ENCODE measurements around the gene SIX1.

Gene SIX1

DNA sequence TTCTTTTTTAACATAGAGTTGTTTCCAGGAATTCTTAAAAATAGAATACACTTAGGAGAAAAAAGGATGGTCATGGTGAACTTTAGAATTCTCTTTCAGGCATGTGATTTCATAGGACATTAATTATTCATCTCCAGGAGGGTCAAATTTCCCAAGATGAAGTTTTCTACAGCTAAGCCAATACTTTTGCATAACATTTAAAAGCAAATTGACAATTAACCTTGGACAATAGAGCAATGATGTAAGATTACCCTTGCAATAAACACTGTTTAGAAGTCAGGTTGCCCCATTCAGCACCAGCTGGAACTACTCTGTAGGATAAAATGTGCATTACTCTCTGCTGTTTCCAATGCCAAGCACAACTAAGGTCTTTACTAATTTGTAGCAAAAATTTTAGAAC lies 49.5 kb downstream of the SIX1 start:
- no peak for DNase-seq
- Mint-ChIP-seq H3K27ac (no peak overlapping the region), H3K4me3 (no peak overlapping the region), H3K9me3 (no peaks in the 10 kb centered on the region), H3K27me3 (ENCODE audit: low read depth, poor library complexity) (peaks cover 4% of the 10 kb centered on the region), H3K4me1 (no peaks in the 10 kb centered on the region), H3K36me3 (ENCODE audit: low read depth) (peaks cover 6% of the 10 kb centered on the region)
- TF ChIP-seq, protein P1, sequence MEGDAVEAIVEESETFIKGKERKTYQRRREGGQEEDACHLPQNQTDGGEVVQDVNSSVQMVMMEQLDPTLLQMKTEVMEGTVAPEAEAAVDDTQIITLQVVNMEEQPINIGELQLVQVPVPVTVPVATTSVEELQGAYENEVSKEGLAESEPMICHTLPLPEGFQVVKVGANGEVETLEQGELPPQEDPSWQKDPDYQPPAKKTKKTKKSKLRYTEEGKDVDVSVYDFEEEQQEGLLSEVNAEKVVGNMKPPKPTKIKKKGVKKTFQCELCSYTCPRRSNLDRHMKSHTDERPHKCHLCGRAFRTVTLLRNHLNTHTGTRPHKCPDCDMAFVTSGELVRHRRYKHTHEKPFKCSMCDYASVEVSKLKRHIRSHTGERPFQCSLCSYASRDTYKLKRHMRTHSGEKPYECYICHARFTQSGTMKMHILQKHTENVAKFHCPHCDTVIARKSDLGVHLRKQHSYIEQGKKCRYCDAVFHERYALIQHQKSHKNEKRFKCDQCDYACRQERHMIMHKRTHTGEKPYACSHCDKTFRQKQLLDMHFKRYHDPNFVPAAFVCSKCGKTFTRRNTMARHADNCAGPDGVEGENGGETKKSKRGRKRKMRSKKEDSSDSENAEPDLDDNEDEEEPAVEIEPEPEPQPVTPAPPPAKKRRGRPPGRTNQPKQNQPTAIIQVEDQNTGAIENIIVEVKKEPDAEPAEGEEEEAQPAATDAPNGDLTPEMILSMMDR (IDR thresholded peaks at IDR 0.05): no peak

DNA sequence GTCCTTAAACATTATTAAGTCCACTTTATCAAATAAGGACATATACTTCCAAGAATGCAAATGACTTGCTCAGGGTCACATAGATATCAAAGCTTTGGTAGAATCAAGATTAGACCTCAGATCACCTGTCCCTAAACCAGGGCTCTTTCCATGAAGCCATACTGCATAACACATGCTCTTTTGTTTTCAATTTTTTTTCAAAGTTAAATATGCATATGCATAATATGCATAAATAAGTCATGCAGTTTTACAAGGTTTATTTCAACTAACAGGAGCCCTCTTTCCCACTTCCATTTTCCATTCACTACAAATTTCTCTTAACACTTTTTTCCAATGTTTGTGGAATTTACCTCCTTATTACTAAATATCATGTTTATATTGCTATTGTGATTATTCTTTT lies 53.1 kb downstream of the SIX1 start:
- Mint-ChIP-seq H3K27me3 (ENCODE audit: low read depth, poor library complexity) (peaks cover 4% of the 10 kb centered on the region), H3K27ac (no peak overlapping the region), H3K4me1 (peaks cover under 1% of the 10 kb centered on the region), H3K4me3 (no peak overlapping the region), H3K9me3 (no peaks in the 10 kb centered on the region), H3K36me3 (ENCODE audit: low read depth) (no peaks in the 10 kb centered on the region)
- TF ChIP-seq, protein P1 (IDR thresholded peaks at IDR 0.05): no peak
- no peak for DNase-seq

DNA sequence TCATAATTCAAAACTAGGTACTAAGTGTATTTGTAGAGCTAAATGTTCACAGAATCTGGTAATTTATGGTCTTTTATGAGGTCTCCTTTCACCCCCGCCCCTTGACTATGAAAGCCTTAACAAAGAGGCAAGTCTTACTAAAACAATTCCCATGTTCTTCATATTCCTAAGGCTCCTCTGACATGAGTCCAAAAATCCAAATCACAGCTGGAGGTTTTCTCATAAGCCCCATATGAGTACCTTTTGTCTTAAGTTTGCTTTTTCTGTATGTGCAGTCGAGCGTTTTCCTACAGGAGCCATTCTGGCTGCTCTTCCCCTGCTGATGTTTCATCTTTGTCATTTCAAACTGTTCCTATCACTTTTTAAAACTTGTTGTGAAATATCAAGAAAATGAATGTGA lies 55.2 kb downstream of the SIX1 start:
- TF ChIP-seq, protein P1 (IDR thresholded peaks at IDR 0.05): no peak
- peaks cover 6% of the 10 kb centered on the region for H3K4me1 Mint-ChIP-seq
- no peaks in the 10 kb centered on the region for H3K9me3 Mint-ChIP-seq
- H3K27me3 Mint-ChIP-seq (ENCODE audit: low read depth, poor library complexity): peaks cover 4% of the 10 kb centered on the region
- H3K27ac Mint-ChIP-seq: no peak overlapping the region
- H3K4me3 Mint-ChIP-seq: no peak overlapping the region
- no peak for DNase-seq
- H3K36me3 Mint-ChIP-seq (ENCODE audit: low read depth): no peaks in the 10 kb centered on the region
